SJSA1 (cell line): ENCODE measurements around the gene PRSS2. TPM values are rescaled to one million over a fixed set of nuclear protein-coding genes. Genes with fewer than 3 reads are reported as not detected.
"Not testable (repeated sequence)": the region's sequence is repeated elsewhere in the genome, so short reads cannot be mapped to it uniquely, and the experiment has no call there.

ENCODE experiments used
- DNase-seq, 2 experiments: peaks; one replicate each; pipeline ENCODE4 v3.0.0-alpha.2; 2015 to 2020; ENCODE audit warnings: low spot score in 2 of 2, low read depth in 1 of 2
- H3K27ac ChIP-seq: fragments of 250-450 bp; sonication (Bioruptor Pico); 2 replicates; pipeline ENCODE4 v1.5.1; 2020; ENCODE audit warnings: mild to moderate bottlenecking, moderate library complexity
- H3K27me3 ChIP-seq: fragments of 250-450 bp; sonication (Bioruptor Pico); replicated peaks from 2 replicates; pipeline ENCODE4 v1.5.1; 2020; ENCODE audit warnings: mild to moderate bottlenecking, moderate library complexity
- H3K36me3 ChIP-seq: fragments of 250-450 bp; sonication (Bioruptor Pico); 2 replicates; pipeline ENCODE4 v1.5.1; 2020; ENCODE audit warnings: mild to moderate bottlenecking
- H3K4me1 ChIP-seq: fragments of 250-450 bp; sonication (Bioruptor Pico); replicated peaks from 2 replicates; pipeline ENCODE4 v1.6.1; 2021; ENCODE audit warnings: mild to moderate bottlenecking
- H3K4me3 ChIP-seq: fragments of 250-450 bp; sonication (Bioruptor Pico); 2 replicates; pipeline ENCODE4 v1.5.1; 2020; ENCODE audit warnings: mild to moderate bottlenecking
- H3K9me3 ChIP-seq: fragments of 250-450 bp; sonication (Bioruptor Pico); replicated peaks from 2 replicates; pipeline ENCODE4 v1.5.1; 2020; ENCODE audit warnings: mild to moderate bottlenecking
- total RNA-seq: library from RNA; depleted of rRNA; stranded (reverse); fragments of >200 nt; shearing (Covaris generic); gene quantifications from 2 replicates; pipeline ENCODE4 v1.2.3, GENCODE V29; 2014

The PRSS2 gene
- total RNA-seq, 1 experiment from 2014 or later: not detected

DNA sequence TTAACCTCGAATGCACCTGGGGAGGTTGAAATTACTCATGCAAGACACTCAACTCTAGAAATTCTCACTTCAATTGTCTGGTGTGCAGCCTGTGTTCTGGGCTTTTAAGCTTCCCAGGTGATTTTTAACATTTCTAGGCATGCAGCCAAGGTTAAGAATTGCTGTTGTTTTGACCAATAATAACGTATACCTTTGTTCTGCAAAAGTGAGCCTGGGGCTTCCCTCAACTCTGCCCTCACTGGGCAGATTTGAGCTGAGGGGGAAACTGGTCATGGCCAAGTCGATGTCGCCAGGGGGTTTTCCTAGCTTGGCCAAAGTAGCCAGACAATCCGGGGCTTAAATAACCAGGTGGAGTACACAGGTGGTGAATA, 568 bp downstream of the PRSS2 start:
- Histone ChIP-seq H3K27ac (no peak overlapping the region), H3K9me3 (no peaks in the 10 kb centered on the region), H3K4me1 (peaks cover 25% of the 10 kb centered on the region), H3K4me3 (no peak overlapping the region), H3K36me3 (no peaks in the 10 kb centered on the region), H3K27me3 (no peaks in the 10 kb centered on the region)
- no peak for DNase-seq

DNA sequence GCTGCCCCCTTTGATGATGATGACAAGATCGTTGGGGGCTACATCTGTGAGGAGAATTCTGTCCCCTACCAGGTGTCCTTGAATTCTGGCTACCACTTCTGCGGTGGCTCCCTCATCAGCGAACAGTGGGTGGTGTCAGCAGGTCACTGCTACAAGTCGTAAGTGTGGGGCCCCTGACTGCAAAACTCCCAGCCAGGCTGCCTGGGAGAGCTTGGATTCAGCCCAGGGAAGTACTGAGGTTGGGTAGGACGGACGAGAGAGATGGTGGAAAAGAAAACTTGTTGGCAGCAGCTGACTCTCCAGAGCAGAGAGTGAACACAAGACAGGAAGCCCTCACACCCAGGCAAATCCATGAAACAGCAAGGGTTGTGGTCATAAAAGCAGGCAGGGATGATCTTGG, 1.3 kb downstream of the PRSS2 start:
- H3K9me3 ChIP-seq: no peaks in the 10 kb centered on the region
- no peak overlapping the region for H3K4me3 ChIP-seq
- H3K4me1 ChIP-seq: peaks cover 30% of the 10 kb centered on the region
- no peaks in the 10 kb centered on the region for H3K27me3 ChIP-seq
- no peak overlapping the region for H3K27ac ChIP-seq
- H3K36me3 ChIP-seq: no peaks in the 10 kb centered on the region
- DNase-seq: no peak

DNA sequence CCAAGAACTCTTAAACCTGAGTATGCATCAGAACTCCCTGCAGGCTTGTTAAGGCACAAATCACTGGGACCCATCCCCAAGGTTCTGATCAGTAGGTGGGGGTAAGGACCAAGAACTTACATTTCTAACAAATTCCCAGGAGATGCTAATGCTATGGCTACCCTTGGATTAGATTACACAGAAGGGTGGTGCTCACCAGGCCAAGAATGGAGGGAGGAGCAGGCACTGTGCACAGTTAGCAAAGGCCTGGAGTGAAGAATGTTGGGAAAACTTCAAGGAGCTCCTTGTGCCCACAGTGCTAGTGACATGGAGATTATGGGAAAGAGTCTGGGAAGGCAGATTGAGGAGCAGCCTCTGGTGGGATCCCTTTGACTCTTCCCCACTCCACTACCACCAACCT, 1.9 kb downstream of the PRSS2 start:
- Histone ChIP-seq H3K27ac (no peak overlapping the region), H3K4me3 (no peak overlapping the region), H3K27me3 (no peaks in the 10 kb centered on the region), H3K4me1 (peaks cover 30% of the 10 kb centered on the region), H3K36me3 (no peaks in the 10 kb centered on the region), H3K9me3 (no peaks in the 10 kb centered on the region)
- no peak for DNase-seq

DNA sequence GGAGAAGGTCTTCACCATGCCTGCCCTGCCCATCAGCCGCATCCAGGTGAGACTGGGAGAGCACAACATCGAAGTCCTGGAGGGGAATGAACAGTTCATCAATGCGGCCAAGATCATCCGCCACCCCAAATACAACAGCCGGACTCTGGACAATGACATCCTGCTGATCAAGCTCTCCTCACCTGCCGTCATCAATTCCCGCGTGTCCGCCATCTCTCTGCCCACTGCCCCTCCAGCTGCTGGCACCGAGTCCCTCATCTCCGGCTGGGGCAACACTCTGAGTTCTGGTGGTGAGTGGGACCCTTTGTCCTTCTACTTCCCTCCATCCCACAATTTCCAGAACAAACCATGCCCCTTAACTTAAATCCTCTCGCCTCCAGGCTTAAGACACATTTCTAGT, 2.5 kb downstream of the PRSS2 start:
- H3K27me3 ChIP-seq: no peaks in the 10 kb centered on the region
- no peaks in the 10 kb centered on the region for H3K36me3 ChIP-seq
- H3K4me1 ChIP-seq: peaks cover 30% of the 10 kb centered on the region
- no peaks in the 10 kb centered on the region for H3K9me3 ChIP-seq
- no peak overlapping the region for H3K27ac ChIP-seq
- no peak overlapping the region for H3K4me3 ChIP-seq
- no peak for DNase-seq

DNA sequence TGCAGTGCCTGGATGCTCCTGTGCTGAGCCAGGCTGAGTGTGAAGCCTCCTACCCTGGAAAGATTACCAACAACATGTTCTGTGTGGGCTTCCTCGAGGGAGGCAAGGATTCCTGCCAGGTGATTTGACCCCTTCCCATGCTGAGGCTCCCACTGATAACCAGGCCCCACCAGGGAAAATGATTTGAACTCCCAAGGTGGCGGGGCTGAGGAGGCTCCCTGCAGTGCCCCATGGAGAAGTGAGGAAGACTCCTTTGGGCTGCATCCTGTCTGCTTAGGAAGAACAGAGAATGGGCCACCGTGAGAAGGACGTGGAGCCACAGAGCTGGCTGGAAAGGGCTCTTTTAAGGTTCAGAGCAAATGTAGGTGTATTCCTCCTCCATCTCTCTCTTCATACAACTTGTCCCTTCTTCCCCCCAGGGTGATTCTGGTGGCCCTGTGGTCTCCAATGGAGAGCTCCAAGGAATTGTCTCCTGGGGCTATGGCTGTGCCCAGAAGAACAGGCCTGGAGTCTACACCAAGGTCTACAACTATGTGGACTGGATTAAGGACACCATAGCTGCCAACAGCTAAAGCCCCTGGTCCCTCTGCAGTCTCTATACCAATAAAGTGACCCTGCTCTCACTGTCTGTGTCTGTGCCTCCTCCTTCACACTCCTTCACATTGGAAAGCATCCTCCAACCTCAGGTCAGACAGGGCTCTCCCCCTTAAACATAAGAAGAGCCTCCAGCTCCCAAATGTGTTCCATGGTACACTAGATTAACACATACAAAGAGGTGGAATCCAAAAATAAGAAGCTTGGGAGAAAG, 3.4 kb downstream of the PRSS2 start:
- Histone ChIP-seq H3K4me1 (peaks cover 30% of the 10 kb centered on the region), H3K36me3 (no peaks in the 10 kb centered on the region), H3K27ac (peak overlapping the region; percentile 54), H3K9me3 (no peaks in the 10 kb centered on the region), H3K4me3 (no peak overlapping the region), H3K27me3 (no peaks in the 10 kb centered on the region)
- DNase-seq: no peak

DNA sequence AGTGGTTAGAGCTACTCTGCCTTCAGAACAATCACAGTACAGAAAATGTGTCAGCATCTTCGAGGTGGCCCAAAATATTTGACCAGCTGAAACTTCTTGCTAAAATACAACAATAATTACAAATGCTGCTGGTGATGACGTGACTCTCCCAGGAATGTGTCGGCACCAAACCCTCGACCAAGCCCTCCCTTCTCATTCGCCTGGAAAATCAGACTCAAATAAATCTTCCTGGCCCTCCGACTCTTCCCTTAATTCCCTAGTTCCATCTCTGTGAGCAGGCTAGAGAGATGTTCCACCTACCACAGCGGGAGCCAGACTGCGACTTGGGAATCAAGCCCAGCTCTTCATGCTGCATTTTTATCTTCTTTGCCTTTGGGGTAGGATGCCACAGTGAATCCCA, 4.1 kb downstream of the PRSS2 start:
- Histone ChIP-seq H3K4me3 (no peak overlapping the region), H3K9me3 (no peaks in the 10 kb centered on the region), H3K36me3 (no peaks in the 10 kb centered on the region), H3K4me1 (peaks cover 30% of the 10 kb centered on the region), H3K27me3 (no peaks in the 10 kb centered on the region), H3K27ac (peak overlapping the region; percentile 54)
- peak; percentile 73 to 83 for DNase-seq

DNA sequence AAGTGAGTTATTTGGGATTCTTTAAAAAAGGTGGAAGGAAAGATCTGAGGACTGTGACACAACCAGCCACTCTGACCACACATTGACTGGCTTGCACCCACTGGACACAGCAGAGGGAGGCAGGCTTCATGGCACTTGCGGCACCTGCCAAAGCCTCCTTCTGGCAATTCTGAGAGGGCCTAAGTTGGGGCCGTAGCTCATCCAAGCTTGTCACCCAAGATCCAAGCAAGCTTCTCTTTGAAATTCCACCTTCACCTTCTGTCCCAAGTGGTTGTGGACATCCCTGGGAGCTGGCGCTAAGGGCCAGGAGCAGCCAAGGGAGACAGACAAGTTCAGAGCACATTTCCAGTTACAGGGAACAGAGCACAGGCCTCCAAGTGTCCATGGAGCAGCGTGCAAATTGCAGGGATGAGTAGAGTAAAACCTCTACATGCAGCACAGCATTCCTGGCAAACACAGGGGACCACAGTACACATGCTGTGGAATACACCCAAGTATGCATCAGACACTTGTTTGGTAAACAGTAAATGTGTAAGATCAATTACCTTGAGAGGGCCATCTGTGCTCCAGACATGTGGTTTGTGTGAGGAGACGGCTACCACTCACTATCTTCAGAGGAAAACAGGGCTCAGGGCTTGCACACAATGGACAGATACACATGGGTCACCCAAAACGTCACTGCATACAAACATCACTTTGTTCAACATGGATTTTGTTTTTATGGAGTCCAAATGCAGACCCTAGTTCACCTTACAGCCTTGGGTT, 4.8 kb downstream of the PRSS2 start:
- peak overlapping the region; percentile 54 for H3K27ac ChIP-seq
- peaks cover 30% of the 10 kb centered on the region for H3K4me1 ChIP-seq
- not testable (repeated sequence) for H3K36me3 ChIP-seq, H3K4me3 ChIP-seq, H3K27me3 ChIP-seq, H3K9me3 ChIP-seq
- peak in 1 of 2 experiments; percentile 15 for DNase-seq

DNA sequence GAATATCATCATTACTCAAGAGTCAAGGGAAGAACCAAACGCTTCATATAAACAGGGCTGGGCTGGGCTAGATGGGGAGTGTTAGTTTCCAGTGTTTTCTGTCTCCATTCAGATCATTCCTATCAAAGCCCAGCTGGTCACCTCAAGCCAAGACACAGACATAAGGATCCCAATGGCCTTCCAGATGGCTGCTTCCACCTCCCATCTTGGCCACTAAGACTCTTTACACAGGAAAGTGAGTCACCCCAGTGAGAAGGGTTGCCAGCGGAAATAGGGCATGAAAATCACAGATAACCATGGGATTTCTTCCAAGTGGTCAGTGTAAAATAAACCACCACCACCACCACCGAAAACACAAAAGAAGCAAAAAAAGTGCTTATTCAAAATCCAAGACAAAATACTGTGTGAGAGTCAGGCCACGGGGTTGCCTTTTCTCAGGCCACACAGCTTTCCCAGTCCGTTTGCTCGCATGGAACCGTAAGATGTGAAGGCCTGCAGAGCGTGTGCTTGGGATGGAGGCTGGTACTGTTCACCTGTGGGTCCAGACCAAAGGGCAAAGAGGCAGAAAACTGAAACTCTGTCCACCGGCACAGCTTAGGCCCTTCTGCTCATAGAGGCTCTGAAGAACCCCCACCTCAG, 5.6 kb downstream of the PRSS2 start:
- Histone ChIP-seq H3K36me3 (no peaks in the 10 kb centered on the region), H3K27ac (peak overlapping the region; percentile 54), H3K27me3 (no peaks in the 10 kb centered on the region), H3K4me1 (peaks cover 30% of the 10 kb centered on the region), H3K4me3 (no peak overlapping the region), H3K9me3 (no peaks in the 10 kb centered on the region)
- DNase-seq: peak; percentile 84 to 88

DNA sequence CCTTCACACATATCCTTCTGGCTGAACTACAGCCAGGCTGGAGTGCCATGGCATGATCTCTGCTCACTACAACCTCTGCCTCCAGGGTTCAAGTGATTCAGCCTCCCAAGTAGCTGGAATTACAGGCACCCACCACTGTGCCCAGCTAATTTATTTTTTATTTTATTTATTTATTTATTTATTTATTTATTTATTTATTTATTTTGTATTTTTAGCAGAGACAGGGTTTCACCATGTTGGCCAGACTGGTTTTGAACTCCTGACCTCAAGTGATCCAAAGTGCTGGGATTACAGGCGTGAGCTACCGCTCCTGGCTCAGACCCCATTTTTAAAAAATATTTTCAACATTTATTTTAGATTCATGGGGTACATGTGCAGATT, 6.1 kb downstream of the PRSS2 start:
- DNase-seq, H3K4me3 ChIP-seq: not testable (repeated sequence)
- H3K27ac ChIP-seq: peak overlapping the region; percentile 54

DNA sequence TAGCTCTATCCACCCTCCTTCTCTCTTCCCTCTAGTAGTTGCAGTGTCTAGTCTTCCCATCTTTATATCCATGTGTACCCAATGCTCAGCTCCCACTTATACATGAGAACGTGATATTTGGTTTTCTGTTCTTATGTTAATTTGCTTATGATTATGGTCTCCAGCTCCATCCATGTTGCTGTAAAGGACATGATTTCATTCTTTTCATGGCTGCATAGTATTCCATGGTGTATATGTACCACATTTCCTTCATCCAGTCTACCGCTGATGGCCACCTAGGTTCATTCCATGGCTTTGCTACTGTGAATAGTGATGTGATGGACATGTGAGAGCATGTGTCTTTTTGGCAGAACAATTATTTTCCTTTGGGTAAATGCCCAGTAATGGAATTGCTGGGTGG, 6.5 kb downstream of the PRSS2 start:
- no peak overlapping the region for H3K27ac ChIP-seq
- H3K4me1 ChIP-seq: peaks cover 30% of the 10 kb centered on the region
- no peak for DNase-seq
- no peak overlapping the region for H3K4me3 ChIP-seq
- H3K9me3 ChIP-seq: no peaks in the 10 kb centered on the region
- no peaks in the 10 kb centered on the region for H3K27me3 ChIP-seq
- no peaks in the 10 kb centered on the region for H3K36me3 ChIP-seq

More for the DNA sequence above, 6.1 kb downstream of the PRSS2 start:
- H3K27me3 ChIP-seq, H3K9me3 ChIP-seq, H3K36me3 ChIP-seq: not testable (repeated sequence)
- H3K4me1 ChIP-seq: peaks cover 30% of the 10 kb centered on the region

DNA sequence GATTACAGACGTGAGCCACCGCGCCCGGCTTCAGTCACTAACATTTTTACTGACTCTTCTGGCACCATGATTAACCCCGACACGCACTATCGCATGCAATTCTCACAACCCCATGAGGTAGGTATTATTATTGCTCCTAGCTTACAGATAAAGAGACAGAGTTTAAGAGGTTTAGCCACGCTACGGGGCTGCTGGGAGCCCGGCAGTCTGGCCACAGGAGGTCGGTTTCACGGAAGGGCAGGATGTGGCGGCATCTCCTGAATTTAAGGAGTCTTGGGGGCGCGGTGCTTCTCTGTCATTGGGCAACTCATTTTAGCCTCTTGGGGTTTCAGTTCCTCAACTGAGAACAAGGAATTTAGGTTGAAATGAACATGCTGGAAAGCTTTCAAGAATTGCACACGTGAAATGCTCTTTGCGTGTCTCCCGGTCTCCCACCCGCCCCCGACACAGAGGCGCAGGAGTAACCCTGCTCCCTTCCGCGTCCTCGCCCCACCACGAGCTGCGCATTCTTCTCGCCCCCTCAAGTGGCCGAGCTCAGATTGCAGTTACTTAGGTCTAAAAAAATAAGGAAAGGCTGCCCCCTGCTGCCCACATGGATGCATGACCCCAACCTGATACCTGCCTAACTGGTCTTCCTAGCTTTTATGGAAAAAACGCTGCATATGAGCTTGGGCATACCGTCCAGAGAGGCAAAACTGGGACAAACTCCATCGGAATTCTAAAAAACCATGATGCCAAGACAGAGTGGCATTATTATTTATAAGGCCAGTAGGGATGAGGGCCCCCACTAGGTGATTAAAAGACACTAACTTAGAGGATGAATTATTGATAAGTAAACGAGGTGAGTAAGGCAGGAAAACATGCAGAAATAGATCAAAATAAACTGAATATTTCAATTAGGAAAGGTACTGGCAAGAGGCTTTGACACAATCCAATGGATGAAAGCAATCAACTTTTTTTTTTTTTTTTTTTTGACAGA, 12.4 kb downstream of the PRSS2 start:
- no peak overlapping the region for H3K4me3 ChIP-seq
- no peaks in the 10 kb centered on the region for H3K36me3 ChIP-seq
- no peaks in the 10 kb centered on the region for H3K27me3 ChIP-seq
- DNase-seq: peak; percentile 68 to 87
- H3K27ac ChIP-seq: no peak overlapping the region
- H3K9me3 ChIP-seq: no peaks in the 10 kb centered on the region
- no peaks in the 10 kb centered on the region for H3K4me1 ChIP-seq

DNA sequence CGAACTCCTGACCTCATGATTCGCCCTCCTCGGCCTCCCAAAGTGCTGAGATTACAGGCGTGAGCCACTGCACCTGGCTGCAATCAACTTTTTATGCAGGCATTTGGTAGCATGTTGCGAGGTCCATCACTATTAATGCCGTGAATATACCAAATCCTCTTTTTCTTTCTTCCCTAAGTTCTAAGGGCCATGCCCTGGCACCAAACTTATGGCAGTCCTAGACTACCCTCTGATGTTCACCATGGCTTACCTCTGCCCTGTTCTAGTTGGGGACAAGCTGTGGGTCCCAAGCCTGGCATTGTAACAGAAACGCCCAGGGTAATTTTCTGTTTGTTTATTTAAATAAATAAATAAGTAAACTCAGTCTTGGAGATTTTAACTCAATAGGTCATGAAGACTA, 13.3 kb downstream of the PRSS2 start:
- H3K27ac ChIP-seq: no peak overlapping the region
- H3K36me3 ChIP-seq: no peaks in the 10 kb centered on the region
- H3K9me3 ChIP-seq: no peaks in the 10 kb centered on the region
- no peaks in the 10 kb centered on the region for H3K27me3 ChIP-seq
- no peak for DNase-seq
- H3K4me3 ChIP-seq: no peak overlapping the region
- no peaks in the 10 kb centered on the region for H3K4me1 ChIP-seq

DNA sequence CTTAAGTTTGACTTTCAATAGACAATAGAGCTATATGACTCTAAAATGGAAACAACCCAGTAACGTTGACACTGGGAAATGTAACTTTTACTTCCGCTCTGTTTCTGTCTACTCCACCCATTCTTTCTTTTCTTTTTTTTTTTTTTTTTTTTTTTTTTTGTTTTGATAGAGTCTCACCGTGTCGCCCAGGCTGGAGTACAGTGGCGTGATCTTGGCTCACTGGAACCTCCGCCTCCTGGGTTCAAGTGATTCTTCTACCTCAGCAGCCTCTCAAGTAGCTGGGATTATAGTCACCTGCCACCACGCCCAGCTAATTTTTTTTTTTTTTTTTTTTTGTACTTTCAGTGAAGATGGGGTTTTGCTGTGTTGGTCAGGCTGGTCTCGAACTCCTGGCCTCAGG, 13.9 kb downstream of the PRSS2 start:
- H3K27ac ChIP-seq: no peak overlapping the region
- no peaks in the 10 kb centered on the region for H3K9me3 ChIP-seq
- DNase-seq: no peak
- H3K4me3 ChIP-seq: no peak overlapping the region
- no peaks in the 10 kb centered on the region for H3K36me3 ChIP-seq
- H3K4me1 ChIP-seq: no peaks in the 10 kb centered on the region
- H3K27me3 ChIP-seq: no peaks in the 10 kb centered on the region
